ENCODE data around the gene RIC8B.

GRCh38 chr12:106782619-106783018, 8.1 kb downstream of the RIC8B start:
- TF ChIP-seq CTCF (conservative IDR thresholded peaks at IDR 0.05; ENCODE audit: low read length) (no peak), EZH2phosphoT487 (IDR thresholded peaks at IDR 0.05; ENCODE audit: borderline replicate concordance) (no peak)
